Stimulated activated CD4-positive, alpha-beta T cell treated with anti-CD3 and anti-CD28 coated beads, Interleukin-1b, Interleukin-23, amount 100 ng/mL, for 24 hours (primary cell): Measurements from ENCODE around the gene AKNA.
"Not testable (repeated sequence)": the region's sequence is repeated elsewhere in the genome, so short reads cannot be mapped to it uniquely, and the experiment has no call there.

ENCODE experiments used
- DNase-seq, 4 experiments: peaks; one replicate each; pipeline ENCODE4 v3.0.0-alpha.2; 2020; ENCODE audit warnings: low read depth in 4 of 4, low spot score in 1 of 4

The AKNA gene

DNA sequence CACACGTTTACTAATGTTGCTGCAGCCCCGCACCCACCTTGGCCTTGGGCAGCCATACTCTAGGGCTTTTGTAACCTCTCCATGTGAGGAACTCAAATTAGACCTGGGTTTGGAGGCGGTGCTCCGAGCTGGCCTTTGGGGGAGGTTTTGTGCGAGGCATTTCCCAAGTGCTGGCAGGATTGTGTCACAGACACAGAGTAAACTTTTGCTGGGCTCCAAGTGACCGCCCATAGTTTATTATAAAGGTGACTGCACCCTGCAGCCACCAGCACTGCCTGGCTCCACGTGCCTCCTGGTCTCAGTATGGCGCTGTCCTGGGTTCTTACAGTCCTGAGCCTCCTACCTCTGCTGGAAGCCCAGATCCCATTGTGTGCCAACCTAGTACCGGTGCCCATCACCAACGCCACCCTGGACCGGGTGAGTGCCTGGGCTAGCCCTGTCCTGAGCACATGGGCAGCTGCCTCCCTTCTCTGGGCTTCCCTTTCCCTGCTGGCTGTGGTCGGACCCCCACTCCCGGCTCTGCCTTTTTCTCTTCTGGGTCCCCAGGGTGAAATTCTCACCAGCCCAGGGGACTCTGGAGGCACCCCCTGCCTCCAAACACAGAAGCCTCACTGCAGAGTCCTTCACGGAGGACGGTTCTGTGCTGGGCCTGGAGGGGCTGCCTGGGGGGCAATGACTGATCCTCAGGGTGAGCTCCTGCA, 64.8 kb downstream of the AKNA start, which contains the start of gene ORM1:
ORM1 (plus strand) TSS at position 268 of the 701 bp plus-strand sequence; CDS start at position 304, 36 bp downstream.
- not testable (repeated sequence) for DNase-seq

GRCh38 chr9:114322160-114322818, 65.5 kb downstream of the AKNA start:
- not testable (repeated sequence) for DNase-seq

DNA sequence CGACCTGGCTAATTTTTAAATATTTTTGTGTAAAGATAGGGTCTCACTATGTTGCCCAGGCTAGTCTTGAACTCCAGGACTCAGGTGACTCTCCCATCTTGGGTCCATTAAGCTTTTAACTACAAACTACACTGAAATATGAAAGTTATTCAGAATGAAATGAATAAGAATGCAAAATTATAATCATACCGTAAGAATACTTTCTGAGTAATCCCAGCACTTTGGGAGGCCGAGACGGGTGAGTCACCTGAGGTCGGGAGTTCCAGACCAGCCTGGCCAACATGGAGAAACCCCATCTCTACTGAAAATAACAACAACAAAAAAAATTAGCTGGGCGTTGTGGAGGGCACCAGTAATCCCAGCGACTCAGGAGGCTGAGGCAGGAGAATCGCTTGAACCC, 66.0 kb downstream of the AKNA start:
- DNase-seq: peak in 1 of 4 experiments; percentile 33

DNA sequence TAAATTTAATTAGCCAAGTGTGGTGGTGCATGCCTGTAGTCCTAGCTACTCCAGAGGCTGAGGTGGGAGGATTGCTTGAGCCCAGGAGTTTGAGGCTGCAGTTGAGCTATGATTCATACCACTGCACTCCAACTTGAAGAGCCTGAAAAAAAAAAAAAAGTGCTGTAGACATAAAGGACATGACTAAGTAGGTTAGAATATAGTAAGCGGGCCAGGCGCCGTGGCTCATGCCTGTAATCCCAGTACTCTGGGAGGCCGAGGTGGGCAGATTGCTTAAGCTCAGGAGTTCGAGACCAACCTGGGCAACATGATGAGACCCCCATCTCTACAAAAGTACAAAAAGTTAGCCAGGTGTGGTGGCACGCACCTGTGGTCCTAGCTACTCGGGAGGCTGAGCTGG, 67.1 kb downstream of the AKNA start:
- DNase-seq: not testable (repeated sequence)

DNA sequence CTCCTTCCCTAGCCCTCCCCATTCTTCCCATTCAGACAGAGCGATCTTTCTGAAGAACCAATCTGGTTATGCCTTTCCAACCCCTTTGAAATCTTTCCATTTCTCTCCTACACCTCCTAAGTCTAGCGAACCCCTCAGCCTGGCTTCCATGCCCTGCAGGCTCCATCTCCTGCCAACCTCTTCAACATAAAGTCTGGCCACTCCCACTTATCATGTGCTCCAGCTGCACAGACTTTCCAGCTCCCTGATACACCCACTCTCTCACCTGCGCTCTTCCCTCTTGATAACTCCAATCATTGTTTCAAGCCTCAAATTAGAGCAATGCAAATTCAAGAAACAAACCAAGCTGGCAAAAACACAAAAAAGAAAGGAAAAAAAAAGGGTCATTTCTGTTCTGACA, 68.6 kb downstream of the AKNA start:
- DNase-seq: no peak

DNA sequence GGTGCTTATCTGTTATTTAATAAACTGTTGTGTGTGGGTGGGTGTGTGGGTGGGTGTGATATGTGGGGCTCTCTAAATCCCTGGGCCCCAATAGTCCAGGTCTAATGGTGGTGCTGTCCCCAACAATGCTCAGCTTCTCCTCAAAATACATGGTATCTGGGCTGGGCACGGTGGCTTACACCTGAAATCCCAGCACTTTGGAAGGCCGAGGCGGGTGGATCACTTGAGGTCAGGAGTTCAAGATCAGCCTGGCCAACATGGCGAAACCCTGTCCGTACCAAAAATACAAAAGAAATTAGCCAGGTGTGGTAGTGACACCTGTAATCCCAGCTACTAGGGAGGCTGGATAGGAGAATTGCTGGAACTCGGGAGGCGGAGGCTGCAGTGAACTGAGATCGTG, 69.4 kb downstream of the AKNA start:
- DNase-seq: no peak

GRCh38 chr9:114317665-114318357, 70.0 kb downstream of the AKNA start:
- DNase-seq: no peak

DNA sequence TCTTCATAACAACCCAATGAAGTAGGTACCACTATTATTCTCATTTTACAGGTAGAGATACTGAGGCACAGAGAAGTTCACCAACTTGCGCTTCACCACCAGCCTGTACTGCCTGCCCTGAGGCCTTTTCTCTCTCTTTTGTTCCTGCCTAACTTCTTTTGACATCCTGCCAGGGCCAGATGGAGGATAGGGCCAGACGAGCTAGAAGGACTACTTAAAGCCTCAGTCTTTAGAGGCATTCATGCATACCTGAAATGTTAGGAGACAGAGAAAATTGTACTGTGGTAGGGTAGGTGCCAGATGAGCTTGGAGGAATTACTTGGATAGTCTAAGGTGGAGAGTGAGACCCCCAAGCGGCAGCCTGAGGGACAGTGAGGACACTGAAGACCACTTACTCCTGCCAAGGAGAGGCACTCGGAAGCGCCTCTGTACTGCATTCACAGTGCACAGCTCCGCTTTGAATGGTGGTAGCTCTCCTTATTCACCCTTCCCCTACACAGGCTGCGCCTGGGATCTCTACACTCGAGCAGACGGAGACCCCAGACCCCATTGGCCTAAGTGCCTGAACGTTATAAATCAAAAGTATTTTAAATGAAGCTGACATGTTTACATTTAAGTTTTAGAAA, 71.1 kb downstream of the AKNA start:
- no peak for DNase-seq

GRCh38 chr9:114315723-114316363, 71.9 kb downstream of the AKNA start:
- DNase-seq: no peak

DNA sequence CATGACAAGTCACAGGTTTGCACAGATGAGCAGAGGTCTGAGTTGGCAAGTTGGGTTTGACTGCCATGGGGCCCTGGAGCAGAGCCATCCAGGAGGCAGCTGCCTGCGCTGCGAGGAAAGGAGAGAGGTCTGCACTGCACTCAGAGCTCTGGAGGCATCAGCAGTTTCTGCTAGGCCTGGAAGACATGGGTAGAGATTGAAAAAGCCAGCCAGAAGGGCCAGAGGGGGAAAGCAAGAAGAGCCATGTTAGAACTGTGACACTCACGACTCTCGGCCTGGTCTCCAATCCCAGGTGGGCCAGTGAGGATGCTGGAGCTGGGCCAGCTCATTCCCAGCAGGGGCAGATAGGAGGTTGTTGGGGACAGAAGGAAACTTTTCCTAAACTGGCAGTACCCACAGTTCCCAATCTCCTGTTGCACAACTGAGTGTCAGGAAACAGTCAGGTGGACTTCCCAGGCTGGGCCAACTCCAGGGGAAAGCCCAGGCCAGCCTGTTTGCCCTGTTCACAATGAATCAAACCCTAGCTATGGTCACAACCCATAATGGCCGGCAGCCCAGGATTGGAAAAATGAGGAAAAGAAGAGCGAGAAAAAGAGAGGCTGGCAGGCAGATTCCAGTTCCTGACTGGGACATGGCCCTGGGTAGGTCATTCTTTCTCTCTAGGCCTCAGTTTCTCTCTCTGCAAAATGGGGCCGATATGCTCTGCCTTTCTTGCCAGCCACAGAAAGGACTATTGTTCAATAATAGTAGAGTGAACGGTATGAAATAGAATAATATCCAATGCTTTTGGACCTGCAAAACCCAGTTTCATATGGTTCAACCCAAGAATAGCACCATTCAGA, 72.7 kb downstream of the AKNA start:
- DNase-seq: no peak

GRCh38 chr9:114314256-114314867, 73.4 kb downstream of the AKNA start:
- DNase-seq: no peak

DNA sequence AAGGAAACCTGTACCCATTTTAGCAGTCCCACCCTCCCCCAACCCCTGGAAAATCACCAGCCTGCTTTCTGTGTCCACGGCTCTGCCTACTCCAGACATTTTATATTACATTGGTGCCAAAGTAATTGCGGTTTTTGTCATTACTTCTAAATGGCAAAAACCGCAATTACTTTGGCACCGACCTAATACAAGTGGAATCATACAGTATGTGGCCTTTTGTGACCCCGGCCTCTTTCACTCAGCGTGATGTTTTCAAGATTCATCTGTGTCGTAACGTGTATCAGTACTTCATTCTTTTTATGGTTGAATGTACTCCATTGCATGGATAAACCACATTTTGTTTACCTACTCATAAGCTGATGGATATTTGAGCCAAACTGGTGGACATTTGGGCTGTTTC, 74.6 kb downstream of the AKNA start:
- DNase-seq: no peak

DNA sequence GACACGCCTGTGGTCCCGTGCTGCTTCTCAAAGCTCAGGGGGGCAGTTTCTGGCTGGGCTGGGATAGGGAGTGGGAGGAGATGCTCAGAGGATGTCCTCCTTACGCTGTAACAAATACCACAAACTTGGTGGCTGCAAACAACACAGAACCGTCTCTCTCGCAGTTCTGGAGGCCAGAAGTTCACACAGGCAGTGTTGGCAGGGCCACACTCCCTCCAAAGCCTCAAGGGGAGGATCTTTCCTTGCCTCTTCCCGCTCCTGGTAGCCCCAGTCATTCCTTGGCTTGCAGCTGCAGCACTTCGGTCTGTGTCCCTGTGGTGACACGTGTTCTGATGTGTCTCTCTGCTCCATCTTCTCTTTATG, 75.3 kb downstream of the AKNA start:
- DNase-seq: no peak

DNA sequence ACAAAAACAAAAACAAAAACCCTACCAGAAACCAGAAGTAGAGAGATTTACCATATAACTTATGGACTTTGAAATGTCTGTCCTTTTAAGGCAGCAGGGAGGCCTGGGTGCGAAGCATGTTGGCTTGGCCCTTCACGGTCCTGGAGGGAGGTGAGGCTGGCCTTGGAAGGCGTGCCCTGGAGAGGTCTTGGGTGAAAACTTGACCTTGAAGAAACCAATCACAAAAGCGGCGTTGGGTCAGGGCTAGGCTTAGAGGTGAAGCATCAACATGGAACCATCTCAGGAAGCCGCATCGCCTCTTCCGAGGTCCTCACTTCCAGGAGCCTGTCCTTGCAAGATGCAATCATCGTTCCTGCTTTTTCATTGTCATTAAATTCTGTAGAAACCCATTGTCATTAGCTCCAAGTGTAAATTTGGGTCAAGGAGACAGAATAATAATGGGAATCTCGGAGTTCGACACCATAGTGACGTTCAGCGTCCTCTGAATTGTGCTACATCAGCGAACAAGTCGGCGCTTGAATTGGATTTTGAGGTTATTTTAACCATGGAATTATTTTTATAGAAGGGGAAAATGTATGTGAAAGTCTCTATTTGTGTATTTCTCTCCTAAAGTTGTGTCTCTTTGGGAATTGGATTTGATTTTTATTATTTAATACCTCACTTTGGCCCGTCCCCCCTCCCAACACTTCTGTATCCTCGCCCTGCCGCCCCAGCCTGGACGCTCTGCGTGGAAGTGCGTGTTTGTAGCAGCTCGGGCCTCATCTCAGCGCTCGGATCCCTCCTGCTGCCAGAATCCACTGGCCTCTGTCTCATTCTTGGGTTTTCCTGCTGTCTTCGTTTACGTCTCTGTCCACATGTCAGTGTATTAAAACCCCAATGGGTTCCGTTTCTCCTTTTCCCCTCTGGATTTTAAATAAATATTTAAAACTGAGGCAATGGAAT, 75.9 kb downstream of the AKNA start:
- no peak for DNase-seq

DNA sequence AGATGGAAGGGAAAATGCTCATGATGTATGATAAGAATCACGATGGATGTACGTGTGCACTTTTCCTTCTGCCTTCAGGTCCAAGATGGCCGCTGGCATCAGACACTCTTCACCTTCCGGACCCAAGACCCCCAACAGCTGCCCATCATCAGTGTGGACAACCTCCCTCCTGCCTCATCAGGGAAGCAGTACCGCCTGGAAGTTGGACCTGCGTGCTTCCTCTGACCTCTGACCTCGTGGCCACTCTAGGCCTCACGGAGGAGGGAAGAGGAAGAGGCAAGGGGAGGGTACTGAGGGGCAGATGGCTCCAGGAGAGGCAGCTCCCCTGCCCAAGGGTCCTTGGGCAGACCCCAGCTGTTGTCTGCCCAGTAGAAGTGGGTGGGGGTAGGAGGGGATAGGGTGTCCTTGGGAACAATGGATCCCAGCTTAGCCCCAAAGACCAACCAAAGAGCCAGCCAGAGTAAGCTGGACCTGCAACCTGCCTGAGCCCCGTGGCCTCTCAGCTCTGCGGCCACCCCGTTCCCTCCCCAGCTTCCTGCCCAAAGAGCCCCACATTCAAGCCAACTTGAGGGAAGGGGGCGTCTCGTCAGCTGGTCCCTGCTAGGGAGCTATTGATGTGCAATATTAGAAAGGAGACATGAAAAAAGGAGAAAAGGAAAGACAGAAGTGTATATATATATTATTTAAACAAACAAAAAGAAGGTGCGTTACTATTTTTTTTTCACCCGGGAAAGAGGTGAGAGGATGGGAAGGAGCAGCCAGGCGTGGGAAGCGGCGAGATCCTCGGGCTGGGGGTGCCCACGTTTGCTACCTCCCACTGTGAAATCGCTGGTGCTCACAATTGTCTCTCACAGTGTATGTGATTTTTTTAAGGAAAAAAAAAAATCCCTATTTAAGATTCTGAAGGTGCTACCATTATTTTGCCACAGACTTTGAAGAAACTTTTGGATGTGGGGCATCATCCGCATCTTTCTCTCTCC, 77.0 kb downstream of the AKNA start:
- DNase-seq: no peak

GRCh38 chr9:114309096-114309495, 78.7 kb downstream of the AKNA start:
- no peak for DNase-seq

DNA sequence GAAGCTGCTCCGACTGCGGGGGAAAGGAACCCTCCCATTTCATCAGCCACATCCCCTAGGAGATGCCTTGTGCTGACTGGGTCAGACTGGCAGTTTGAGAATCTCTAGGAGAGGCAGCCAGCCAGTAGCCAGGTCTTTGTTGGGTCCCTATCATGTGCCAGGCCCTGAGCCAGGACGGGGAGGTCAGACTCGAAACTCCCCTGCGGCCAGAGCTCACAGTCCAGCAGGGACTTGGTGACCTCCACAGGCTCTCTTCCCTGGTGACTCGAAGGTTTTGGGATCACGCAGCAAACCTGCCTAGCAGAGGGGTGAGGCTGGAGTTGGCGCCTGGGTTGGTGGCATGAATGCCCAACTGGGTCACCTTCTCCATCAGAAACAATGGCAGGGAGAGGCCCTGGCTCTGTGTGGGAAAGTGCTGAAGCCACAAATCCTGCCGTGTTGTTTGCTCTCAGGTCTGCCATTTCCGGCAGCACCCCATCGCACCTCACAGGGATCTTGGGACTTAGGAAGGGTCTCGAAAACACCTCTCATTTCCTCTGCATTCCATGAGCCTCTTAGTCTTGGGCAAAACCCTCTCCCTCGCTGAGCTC, 79.3 kb downstream of the AKNA start:
- DNase-seq: no peak
